ENCODE results near the gene EPAS1. TPM values are rescaled to one million over a fixed set of nuclear protein-coding genes. Genes with fewer than 3 reads are reported as not detected.

The EPAS1 gene
- total and polyA plus RNA-seq, 2 of the 8 experiments (the other 6 are each of a cell fraction or from before 2014, with no cell fraction given) = 2.0 to 4.9 TPM

GRCh38 chr2:46380038-46380940 is 83.1 kb downstream of the EPAS1 start (continued):
- TF ChIP-seq CHD7 (IDR thresholded peaks at IDR 0.05; ENCODE audit: insufficient replicate concordance, low read length) (no peak), TEAD4 (IDR thresholded peaks at IDR 0.05; ENCODE audit: low read depth, low read length) (no peak), KDM4A (IDR thresholded peaks at IDR 0.05; ENCODE audit: low read depth, low read length, severe bottlenecking) (no peak), RAD21 (IDR thresholded peaks at IDR 0.05 in 1 of 2, conservative IDR thresholded peaks at IDR 0.05 in 1 of 2; ENCODE audit: low read depth in 2 of 2, low read length in 2 of 2) (no peak), POLR2AphosphoS5 (IDR thresholded peaks at IDR 0.05; ENCODE audit: low read depth, low read length) (no peak), HDAC6 (IDR thresholded peaks at IDR 0.05; ENCODE audit: low read depth, low read length) (no peak), SP1 (IDR thresholded peaks at IDR 0.05; ENCODE audit: low read depth, low read length) (no peak), TAF1 (IDR thresholded peaks at IDR 0.05; ENCODE audit: low read depth, low read length) (no peak)
- TF ChIP-seq, protein P1, sequence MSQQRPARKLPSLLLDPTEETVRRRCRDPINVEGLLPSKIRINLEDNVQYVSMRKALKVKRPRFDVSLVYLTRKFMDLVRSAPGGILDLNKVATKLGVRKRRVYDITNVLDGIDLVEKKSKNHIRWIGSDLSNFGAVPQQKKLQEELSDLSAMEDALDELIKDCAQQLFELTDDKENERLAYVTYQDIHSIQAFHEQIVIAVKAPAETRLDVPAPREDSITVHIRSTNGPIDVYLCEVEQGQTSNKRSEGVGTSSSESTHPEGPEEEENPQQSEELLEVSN (IDR thresholded peaks at IDR 0.05) = no peak
